RCC 7860 (cell line): Measurements from ENCODE around the gene ADD3.
"Not testable (repeated sequence)": the region's sequence is repeated elsewhere in the genome, so short reads cannot be mapped to it uniquely, and the experiment has no call there.

Experiments used
- DNase-seq: peaks from one replicate; pipeline ENCODE4 v3.0.0-alpha.2; 2015; ENCODE audit warnings: low spot score
- FAIRE-seq: peaks from 2 replicates; lab custom pipeline; 2012; peaks lifted over from hg19 to GRCh38; lab: Jason Lieb, UNC

The ADD3 gene

DNA sequence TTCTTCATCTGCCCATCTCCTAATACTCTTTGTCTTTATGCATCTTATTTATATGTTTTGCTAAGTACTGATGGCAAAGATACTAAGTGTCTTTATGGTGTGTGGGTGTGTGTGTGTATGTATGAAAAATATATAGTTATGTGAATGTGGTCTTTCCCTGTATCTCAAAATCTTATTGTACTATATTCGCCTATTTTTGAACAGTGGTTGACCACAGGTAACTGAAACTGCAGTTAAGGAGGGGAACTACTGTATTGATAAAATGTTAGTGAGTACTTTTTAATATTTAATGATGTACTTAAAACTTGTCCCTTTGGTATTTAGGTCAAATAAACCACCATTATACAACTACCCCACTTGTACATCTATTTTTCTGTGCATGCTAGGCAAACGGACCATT, 85.9 kb downstream of the ADD3 start:
- FAIRE-seq (no peak), DNase-seq (no peak)

DNA sequence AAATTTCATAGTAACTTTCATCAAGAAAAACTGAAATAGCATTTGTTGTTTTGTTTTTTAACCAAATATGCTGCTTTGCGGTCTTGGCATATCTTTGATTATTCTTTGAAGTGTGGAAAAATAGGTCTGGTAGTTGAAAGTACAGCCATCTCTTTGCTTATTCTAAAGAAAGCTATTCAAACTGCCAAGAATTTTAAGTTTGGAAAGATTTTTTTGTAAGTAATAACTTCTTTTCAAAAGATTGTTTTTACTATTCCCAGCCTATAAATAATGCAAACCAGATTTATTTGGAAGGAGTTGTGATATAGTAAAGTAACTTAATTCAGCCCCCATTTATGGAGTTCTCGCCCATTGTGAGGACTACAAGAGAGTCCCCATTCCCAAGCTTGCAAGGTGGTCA, 87.0 kb downstream of the ADD3 start:
- FAIRE-seq (no peak), DNase-seq (no peak)

DNA sequence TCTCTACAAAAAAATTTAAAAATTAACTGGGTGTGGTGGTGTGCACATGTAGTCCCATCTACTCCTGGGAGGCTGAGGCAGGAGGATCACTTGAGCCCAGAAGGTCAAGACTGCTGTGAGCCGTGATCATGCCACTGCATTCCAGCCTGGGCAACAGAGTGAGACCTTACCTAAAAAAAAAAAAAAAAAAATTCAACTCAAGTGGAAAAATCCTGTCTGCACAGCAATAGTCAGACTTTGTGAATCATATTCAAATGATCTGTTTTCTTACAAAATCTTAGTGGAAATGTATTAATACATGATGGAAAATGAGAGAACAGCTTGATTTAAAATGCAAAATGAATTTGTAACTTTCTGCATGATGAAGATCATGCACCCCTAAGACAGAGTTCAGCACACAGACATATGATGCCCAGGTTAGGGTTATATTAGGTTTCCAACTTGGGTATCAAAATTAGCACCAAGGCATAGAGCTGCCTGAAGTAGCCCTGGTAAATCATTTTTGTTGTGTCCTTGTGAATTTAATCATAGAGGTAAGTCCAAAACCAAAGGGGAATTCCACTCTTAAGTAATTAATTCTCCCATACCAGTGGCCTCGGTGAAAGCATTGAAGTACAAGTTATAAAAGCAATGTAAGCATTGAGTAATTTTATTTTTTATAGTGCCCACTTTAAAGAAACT, 93.8 kb downstream of the ADD3 start:
- FAIRE-seq: peak; percentile 18
- no peak for DNase-seq

DNA sequence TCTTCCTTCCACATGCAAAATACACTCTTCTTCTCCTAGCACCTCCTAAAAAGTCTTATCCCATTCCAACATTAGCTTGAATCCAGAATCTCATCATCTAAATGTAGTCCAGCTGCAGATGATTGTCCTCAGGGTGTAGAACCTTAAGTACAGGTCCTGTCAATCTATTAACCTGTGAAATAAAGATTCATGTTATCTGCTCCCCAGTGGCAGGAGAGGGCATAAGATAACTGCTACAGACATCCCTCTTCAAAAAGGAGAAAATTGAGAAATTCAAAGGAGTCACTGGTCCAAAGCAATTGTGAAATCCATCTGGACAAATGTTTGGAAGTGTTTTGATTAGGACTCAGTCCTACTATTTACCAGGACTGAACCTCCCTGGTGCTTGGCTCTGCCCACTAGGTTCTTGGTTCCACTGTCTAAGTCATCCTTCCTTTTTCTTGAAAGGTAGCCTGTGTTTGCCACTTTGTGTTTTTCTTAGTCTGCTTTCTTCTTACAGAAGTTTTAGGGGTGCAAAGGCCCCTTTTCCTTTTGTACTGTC, 96.2 kb downstream of the ADD3 start:
- FAIRE-seq (no peak), DNase-seq (no peak)

DNA sequence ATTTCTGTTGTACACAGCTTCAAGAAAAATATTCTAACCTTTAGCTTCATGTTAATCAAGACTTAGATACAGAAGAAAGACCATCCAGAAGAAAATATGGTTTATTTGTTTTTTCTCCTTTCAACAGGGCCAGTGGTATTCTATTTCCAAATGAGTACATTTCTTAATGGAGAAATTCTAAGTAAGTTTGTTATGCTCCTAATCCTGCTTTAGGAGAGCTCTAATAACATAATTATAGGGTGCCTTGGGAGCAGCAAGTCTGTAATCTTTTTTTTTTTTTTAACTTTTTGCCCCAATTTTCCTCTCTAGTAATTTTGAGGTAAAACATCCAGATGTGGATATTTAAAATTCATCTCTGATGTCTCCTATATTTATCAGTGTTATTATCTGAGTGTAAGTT, 98.1 kb downstream of the ADD3 start:
- FAIRE-seq: no peak
- no peak for DNase-seq

DNA sequence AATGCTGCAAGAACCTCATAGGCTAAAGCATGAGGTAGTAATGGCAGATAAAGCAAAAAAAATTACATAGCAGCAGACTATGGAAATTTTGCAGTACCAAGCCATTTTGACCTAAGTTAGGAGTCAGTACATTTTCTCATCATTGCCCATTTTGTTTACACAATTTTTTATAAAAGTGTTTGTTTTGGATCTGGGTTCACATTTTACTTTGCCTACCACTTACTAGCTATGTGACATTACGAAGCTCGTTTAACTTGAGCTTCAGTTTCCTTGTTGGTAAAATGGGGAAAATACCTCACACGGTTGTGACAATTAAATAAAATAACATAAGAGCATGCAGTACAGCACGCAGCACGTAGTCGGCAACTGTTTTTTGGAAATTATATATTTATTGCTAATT, 99.6 kb downstream of the ADD3 start:
- DNase-seq: no peak
- FAIRE-seq: no peak

DNA sequence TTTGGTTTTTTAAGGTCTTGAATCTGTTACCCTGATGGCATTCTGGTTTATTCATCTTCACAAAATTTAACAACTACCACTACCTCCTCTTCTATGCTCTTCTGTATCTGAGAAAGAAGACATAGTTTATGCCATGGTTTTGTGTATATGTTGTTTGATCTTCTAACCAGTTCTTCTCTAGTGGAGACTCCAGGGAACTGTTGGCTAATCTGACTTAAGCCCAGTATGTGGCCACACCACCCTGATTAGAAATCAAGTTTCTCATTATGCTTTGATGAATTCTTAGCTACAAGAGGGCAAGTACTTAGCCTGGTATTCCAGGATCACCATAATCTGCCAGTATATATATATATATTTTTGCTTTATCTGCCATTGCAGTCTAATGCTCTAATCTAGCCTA, 100.1 kb downstream of the ADD3 start:
- FAIRE-seq: no peak
- no peak for DNase-seq

DNA sequence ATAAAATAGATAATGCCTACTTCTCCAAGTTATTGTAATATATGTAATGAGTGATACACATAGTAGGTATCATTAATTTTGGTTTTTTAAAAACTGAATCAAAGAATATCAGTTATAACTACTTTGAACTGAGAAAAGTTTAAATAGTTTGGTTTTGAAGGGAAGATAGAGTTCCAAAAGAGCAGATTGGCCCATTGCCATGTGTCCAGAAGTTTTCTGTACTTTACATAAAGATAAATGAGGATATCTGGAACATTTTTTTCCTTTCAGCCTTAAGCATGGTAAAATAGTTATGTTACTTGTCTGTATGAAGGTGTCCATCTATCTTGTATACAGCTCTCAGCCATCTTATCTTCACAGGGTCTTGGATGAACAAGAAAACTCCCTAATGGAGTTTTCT, 101.7 kb downstream of the ADD3 start:
- FAIRE-seq (no peak), DNase-seq (no peak)

DNA sequence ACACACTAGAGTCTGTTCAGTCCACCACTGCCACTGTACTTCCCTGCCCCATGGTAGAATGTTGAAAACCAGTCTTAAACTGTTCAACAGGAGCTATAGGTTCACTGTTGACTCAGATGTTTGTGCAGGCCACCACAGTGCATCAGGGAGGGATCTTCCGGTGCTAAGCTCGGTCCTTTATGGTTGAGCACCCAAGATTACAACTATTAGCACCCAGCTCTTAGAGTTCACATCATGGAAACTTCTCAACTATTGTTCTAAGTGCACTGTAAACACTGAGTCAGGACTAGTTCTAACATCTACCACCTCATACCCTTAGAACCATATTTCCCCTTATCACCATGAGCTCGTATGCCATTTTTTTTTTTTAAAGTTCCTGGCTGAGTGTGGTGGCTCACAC, 102.6 kb downstream of the ADD3 start:
- DNase-seq: peak; percentile 12
- FAIRE-seq: no peak

DNA sequence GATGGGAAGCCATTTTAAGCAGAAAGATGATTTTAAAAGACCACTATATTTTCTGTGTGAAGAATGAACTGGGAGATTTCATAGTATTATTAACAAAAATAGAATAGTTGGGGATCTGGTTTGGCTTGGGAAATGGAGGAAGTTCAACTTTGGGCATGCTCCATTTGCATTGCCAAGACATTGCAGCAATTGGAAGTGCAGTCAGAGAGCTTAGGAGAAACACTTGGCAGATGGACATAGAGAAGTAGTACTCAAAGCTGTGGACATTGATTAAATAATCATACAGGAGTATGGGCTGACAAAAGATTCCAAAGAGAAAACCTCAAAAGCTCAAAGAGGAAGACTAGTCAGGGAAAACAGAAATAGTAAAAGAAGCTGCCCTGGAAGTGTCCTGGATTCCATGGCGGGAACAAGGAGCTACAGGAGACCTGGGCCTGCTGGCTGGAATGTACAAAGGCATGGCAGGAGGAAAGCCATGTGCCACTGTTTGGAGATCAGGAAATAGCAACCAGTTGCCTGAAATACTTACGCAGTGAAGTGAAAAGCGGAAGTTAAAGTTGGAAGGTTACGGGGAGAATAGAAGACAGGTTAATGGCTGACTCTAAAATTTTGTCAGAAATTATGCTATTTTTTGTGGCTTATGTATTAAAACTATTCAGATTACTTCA, 106.0 kb downstream of the ADD3 start:
- FAIRE-seq: no peak
- DNase-seq: no peak

DNA sequence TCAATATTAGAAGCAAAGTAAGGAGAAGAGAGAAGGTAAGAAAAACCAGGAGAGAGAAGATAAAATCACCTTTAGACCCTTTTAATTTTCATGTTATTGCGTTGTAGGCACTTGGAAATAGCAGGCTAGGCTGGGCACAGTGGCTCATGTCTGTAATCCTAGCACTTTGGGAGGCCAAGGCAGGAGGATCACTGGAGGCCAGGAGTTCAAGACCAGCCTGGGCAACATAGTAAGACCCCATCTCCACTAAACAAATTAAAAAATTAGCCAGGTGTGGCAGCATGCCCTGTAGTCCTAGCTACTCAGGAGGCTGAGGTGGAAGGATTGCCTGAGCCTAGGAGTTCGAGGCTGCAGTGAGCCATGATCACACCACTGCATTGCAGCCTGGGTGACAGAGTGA, 106.9 kb downstream of the ADD3 start:
- FAIRE-seq, DNase-seq: not testable (repeated sequence)

DNA sequence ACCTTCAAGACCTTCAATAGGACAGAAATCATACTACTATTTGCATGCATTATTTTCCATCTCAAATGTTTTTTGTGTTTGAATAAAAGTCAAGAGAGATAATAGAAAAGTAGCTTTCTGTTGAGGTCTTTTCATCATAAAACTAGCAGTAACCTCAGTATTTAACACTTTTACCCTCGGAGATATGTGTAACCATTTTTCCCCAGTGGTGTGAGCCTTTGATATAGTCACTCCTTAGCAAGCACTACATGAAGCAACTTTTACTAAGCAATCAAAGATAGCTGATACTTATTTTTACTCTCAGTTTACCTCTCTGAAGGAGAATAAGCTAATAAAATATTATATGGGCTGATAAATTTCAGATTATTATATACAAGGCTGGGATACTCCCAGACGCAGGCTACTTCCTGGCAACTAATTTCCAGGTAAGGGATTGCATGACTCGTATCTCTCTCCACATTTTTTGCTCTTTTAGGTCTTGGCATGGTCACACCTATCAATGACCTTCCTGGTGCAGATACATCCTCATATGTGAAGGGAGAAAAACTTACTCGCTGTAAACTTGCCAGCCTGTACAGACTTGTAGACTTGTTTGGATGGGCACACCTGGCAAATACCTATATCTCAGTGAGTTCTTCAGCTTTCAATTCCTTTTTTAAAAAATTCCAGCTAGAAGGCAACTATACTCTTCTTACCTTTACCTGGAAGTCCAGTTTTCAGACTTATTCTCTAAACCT, 108.2 kb downstream of the ADD3 start:
- FAIRE-seq (no peak), DNase-seq (no peak)

DNA sequence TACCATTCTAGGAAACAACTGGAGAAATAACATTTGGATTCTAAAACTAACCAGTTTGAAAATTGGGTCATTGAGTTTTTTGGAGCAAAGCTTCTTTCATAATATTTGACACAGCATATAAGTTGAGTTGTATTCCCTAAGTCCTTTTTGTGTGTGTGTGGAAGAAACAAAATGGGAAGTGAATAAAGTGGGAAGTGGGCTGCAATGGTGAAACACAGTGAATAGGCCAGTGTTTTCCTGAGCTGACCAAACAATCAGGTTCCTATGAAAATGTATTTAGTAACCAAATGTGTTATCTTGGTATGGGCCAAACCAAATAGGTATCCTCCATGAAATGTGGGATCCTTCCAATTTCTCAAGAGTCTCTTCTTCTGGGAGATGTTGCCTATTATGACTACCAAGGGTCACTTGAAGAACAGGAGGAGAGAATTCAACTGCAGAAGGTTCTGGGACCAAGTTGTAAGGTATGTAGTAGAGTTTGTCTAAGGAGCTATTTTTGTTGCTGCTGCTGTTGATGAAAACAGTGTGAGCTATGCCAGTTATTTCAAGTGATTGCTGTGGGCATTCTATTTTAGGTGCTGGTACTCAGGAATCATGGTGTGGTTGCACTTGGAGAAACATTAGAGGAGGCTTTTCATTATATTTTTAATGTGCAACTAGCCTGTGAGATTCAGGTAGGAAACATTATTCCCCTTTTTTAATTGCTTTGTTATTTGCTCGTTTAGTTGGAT, 111.3 kb downstream of the ADD3 start:
- DNase-seq: no peak
- FAIRE-seq: no peak

DNA sequence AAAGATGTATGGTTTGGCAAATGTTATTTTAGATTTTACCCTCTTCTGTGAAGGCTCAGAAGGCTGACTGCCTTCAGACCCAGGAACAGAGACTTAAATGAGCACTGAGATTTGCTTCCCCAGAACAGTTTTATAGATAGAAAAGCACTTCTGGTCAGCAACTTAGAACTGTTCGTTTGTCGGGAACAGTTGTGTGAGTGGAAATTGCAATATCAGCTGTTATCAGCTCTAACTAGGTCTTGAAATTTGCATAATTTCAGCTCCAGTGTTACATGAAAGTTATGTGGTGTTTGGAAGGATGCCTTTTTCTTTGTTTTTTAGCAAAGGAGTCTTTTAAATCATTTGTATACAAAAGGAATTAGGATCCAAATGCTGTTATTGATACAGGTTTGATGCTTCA, 115.8 kb downstream of the ADD3 start:
- FAIRE-seq: no peak

DNA sequence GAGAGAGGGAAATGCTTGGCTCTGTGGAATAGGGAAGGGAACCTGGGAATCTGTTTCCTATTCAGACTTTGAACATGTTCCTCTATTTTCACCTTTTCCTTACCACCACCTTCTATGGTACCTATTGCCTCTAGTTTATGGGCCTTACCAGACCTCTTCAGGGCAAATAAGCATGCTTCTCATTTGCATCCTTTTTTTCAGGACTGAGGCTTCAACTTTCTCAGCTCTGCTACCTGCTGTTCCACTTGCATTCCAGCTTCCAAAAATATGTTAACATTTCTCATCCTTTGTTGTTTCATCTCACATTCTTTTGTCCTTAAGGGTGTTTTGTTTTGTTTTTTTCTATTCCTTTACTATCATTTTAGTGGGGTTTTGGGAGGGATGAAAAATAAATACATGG, 121.7 kb downstream of the ADD3 start:
- DNase-seq: no peak
- no peak for FAIRE-seq

More for the DNA sequence above, 115.8 kb downstream of the ADD3 start:
- no peak for DNase-seq

DNA sequence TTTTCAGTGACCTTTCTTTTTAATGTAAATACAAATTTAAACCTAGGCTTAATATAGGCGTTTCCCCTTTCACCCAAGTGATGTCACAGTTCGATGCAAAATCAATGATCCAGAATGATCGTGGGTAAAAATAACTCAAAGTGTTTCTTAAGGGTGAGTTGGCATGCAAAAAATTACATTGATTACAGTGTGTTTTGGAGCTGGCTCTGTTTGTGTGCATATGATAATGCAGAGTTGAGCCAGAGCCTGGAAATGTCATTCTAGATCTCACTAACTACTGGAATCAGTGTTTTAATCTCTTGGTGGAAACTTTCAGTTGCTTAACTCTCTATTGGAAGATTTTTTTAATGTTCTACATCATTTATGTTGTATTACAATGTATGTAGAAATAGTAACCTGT, 127.1 kb downstream of the ADD3 start:
- FAIRE-seq: no peak
- DNase-seq: no peak

DNA sequence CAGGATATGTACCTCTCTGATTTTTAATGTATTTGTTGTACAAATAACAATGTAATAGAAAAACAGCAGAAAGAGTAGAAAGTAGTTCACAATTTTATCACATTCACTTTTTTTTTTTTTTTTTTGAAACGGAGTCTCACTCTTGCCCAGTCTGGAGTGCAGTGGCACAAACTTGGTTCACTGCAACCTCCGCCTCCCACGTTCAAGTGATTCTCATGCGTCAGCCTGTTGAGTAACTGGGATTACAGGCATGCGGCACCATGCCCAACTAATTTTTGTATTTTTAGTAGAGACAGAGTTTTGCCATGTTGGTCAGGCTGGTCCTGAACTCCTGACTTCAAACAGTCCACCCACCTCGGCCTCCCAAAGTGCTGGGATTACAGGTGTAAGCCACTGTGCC, 128.1 kb downstream of the ADD3 start:
- FAIRE-seq, DNase-seq: not testable (repeated sequence)

DNA sequence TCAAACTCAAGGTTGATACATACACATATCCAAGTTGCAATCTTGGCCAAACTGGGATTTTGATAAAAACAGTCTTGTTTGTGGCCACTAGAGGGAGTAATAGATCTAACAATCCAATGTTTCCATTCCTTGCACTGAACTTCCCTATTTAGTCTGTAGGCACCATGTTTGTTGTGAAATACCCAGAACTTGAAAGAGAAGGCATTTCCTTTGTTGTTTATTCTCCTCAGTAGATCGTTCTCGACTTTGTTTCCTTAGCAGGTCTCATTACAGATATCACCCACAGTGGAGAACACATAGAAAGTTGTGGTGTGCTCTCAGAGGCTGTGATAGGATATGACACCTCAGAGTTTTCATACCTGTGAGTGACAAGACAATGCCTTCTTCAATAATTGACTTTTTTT, 129.4 kb downstream of the ADD3 start:
- DNase-seq (peak; percentile 62), FAIRE-seq (peak; percentile 79)

DNA sequence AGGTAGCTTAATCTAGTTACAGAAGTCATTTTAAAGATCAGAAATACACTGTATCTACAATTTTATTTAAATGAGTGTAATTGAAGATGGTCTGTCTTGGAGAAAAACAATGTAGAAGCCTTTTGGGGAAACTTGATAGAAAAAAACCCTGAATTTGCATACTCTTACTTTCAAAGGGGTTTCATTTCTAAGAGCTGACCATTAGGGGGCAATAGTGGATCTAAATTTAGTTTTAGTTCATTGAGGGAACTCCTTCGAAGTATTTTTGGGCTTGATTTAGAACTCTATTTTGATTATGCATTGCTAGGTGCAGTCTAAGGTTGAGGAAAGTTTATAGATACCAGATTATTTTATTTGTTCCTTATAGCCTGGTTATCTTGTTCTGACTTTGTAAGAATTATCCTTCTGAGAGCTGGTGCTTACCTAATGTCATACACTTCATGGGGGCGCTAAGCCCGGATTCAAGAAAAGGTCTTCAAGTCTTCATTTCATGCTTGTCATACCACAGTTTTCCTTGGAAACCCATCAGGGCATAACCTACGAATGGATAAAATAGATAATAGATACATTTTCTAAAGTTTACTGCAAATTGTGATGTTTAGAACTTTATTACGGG, 130.5 kb downstream of the ADD3 start:
- DNase-seq (peak; percentile 37), FAIRE-seq (peak; percentile 70)

DNA sequence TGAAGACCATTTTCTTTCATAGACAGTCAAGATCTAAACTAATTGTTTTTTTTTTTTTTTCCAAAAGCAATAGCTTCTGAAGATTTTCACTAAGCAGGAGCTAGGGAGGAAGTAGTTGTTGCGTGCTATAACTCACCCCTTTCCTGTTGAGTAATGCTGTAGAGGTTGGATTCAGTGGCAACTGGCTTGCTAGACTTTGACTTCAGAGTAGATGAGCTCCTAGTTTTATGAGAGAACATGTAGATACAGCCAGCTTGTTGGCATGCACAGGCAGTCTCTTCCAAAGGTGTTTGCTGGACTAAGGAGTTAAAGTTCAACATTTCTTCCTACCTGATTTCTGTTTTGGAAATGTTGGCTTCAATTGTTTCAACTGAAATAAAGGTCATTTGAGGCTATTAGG, 133.4 kb downstream of the ADD3 start:
- DNase-seq: no peak
- no peak for FAIRE-seq
